Measurements from ENCODE around the gene EIF4G2.

- TF ChIP-seq ATF3 (IDR thresholded peaks at IDR 0.05; ENCODE audit: insufficient read depth, low read depth, low read length): no peak
- TF ChIP-seq CBX8 (IDR thresholded peaks at IDR 0.05; ENCODE audit: borderline replicate concordance, low read depth, low read length): no peak
- no peak for TF ChIP-seq CTCF (IDR thresholded peaks at IDR 0.05; ENCODE audit: control extremely low read depth in 1 of 3, insufficient read depth in 1 of 3, low read depth in 1 of 3, low read length in 3 of 3)
- TF ChIP-seq POLR2AphosphoS5 (IDR thresholded peaks at IDR 0.05; ENCODE audit: low read depth, low read length): peak; percentile 100
- TF ChIP-seq CEBPB (IDR thresholded peaks at IDR 0.05; ENCODE audit: low read depth, low read length): no peak
- no peak; the same call in none of the 2 replicates for TF ChIP-seq CHD2 (IDR thresholded peaks at IDR 0.05; ENCODE audit: low read length)
- TF ChIP-seq EGR1 (IDR thresholded peaks at IDR 0.05; ENCODE audit: borderline replicate concordance, low read depth, low read length): no peak
- peak; percentile 85 for TF ChIP-seq PHF8 (conservative IDR thresholded peaks at IDR 0.05; ENCODE audit: low read depth, low read length)
- peak; percentile 92; the same call in 1 of the 2 replicates for TF ChIP-seq ATF2 (IDR thresholded peaks at IDR 0.05; ENCODE audit: low read length)
- peak; percentile 99 to 100 for TF ChIP-seq POLR2A (IDR thresholded peaks at IDR 0.05; ENCODE audit: control extremely low read depth in 1 of 2, low read depth in 2 of 2, low read length in 2 of 2)
- no peak for TF ChIP-seq HDAC6 (IDR thresholded peaks at IDR 0.05; ENCODE audit: low read depth, low read length)
- no peak; a peak in 1 of 4 replicates for TF ChIP-seq RAD21 (IDR thresholded peaks at IDR 0.05 in 1 of 2, conservative IDR thresholded peaks at IDR 0.05 in 1 of 2; ENCODE audit: low read depth in 2 of 2, low read length in 2 of 2)
- 0 out of 3 replicates have a peak, but pooled peaks of 1 of the 2 experiments have one; percentile 5 for TF ChIP-seq EP300 (IDR thresholded peaks at IDR 0.05; ENCODE audit: borderline replicate concordance in 1 of 2, low read depth in 2 of 2, low read length in 2 of 2)
These were observed at the start of gene EIF4G2 for GRCh38 chr11:10808553-10809372.

Data from H1 (cell line).